ENCODE results near the gene ABL1.
A peak's percentile ranks its signal among the peaks of the same experiment; 100 is the strongest.
"Not testable (repeated sequence)": the region's sequence is repeated elsewhere in the genome, so short reads cannot be mapped to it uniquely, and the experiment has no call there.

ABL1 gene

DNA sequence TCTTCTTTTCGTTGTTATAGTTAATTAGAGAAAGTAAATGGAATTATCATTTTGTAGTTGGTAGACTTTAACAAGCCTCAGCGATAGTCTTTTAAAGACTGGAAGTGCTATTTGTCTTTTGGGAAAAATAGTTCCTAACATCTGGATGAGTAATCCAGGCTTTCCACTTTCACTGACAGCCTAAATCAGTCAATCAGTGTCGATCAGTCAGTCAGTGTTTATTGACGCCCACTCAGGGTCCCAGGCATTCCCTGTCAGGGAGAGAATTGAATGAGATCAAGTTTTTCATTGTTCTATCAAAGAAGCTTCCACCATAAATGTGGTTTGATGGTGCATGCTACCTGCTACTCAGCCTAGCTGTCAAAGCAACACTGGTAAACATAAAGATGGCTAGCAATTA is 2.6 kb downstream of the ABL1 start:
- Mint-ChIP-seq H3K27ac (no peak overlapping the region), H3K4me1 (peaks cover 51% of the 10 kb centered on the region)
- no peak for DNase-seq

DNA sequence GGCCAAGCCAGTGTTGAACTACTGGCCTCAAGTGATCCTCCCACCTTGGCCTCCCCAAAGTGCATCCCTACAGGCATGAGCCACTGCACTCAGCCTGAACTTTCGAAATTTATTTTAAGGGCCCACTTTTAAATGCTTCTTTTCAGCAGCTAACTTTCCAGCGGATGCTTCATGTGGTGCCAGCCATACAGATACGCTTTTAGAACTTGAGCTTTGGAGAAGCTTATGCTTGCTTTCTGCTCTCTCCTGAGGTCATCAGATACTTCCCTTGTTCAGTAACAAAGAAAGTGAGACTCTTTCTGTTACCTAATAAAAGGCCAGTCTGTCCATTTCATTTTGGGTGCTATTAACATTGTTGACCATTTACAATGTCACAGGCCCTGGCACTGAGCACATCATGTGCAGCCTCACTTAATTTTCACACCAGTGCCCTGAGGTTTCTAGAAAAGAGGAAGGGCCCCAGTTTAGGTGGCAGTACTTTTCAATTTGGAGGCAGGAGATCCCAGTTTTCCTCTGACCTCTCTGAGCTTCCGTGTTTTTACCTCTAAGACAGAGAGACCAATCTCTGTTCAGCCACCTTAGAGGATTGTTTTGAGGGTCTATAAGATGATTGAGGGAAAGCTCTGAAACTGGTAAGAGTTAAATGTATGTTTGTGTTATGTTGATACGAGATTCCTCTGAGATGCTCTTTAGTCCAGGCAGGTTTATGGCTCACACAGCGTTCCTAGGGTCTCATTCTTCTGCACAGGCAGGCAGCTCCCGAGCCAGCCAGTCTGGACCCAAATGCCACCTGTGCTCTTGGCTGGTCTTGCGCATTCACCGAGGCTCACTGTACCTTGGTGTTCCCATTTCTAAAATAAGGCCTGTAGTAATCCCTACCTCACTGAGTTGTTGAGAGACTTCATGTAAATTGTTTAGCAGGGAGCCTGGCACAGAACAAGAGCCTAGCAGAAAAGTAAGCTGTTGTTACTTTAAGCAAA is 4.4 kb downstream of the ABL1 start:
- no peaks in the 10 kb centered on the region for H3K27me3 Mint-ChIP-seq
- H3K9me3 Mint-ChIP-seq, result no peaks in the 10 kb centered on the region
- no peak overlapping the region for H3K4me3 Mint-ChIP-seq
- H3K27ac Mint-ChIP-seq, result no peak overlapping the region
- no peak for ATAC-seq
- DNase-seq, result no peak
- H3K4me1 Mint-ChIP-seq, result peaks cover 53% of the 10 kb centered on the region

More for the DNA sequence above, 2.6 kb downstream of the ABL1 start:
- no peak for ATAC-seq
- no peaks in the 10 kb centered on the region for H3K27me3 Mint-ChIP-seq
- no peak overlapping the region for H3K4me3 Mint-ChIP-seq
- H3K9me3 Mint-ChIP-seq, result no peaks in the 10 kb centered on the region

DNA sequence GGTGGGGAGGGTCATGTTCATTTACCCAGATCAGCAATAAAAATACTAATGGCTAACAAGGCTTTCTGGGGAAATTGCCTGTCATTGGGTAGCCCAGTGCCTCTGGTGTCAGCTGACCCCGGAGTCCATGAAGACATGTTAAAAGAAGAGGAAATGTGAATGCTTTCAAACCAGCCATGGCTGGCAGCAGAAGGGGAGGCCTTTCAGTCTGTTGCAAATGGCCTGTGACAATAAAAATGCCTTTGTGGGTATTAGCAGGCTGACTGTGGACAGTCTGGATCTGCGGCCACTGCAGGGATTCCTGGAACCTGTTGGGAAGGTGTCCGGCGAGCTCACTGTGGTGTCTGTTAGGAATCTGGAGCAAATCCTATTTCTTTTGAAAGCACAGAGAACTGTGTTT is 7.5 kb downstream of the ABL1 start:
- ATAC-seq, result no peak
- no peak for DNase-seq
- Mint-ChIP-seq H3K27me3 (no peaks in the 10 kb centered on the region), H3K27ac (no peak overlapping the region), H3K4me3 (no peak overlapping the region), H3K4me1 (peaks cover 31% of the 10 kb centered on the region), H3K9me3 (no peaks in the 10 kb centered on the region)

DNA sequence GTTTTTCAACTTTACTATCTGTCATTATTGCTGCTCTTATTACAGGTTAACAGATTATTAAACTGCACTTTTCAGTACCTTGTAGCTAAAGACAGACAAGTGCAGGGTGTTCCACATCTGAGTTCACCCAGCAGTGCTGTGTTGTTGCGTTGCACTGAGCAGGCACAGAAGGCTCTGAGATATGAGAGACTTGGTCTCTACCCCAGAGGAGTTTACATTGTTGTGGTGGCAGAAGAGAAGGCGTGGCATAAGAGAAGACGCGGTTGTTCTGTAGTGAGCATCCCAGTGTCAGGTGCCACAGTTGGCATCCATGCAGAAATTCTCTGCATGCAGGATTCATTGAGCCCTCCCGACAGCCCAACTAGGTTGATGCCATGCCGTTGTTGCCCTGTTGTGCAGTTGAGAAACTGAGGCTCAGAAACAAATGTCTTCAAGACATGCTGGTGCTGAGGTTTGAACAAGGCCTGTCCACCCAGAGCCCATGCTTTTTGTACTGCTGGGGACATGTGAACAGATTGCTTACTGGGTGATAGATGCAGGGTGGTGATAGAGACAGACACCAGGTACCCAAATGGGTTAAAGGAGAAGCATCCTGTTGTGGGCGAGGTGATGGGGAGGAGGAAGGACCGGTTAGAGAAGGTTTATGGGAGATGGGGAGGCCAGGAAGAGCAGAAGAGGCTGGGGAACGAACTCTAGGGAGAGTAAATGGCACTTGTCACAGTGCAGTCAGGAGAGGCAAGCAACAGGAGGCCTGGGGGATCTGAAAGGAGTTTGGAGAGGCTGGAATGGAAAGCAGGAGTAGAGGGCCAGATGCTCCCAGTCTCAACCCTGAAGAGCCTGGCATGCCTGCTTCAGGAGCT is 8.2 kb downstream of the ABL1 start:
- Mint-ChIP-seq H3K27me3 (no peaks in the 10 kb centered on the region), H3K27ac (peak overlapping the region in 1 of 2 donors; percentile 65), H3K9me3 (no peaks in the 10 kb centered on the region), H3K4me1 (peaks cover 31% of the 10 kb centered on the region), H3K4me3 (no peak overlapping the region)
- ATAC-seq (no peak), DNase-seq (no peak)

DNA sequence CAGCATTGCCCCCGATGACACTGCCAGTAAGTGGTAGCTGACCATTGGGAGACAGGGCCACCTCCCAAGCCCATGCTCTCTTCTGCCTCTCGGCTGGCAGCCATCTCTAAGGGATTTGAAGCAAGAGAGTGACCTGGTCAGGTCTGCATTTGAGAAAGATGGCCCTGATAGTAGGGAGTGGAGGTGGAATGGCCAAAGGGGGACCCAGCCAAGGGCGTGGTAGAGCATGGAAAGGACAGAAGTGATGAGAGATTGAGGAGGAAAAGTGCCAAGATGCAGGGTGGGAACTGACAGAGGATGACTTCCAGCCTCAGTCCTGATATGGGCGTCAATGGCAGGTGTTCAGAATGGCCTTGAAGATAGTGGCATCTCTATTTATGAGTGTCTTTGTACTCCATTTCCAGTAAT is 9.0 kb downstream of the ABL1 start:
- Mint-ChIP-seq H3K27ac (peak overlapping the region in 1 of 2 donors; percentile 4), H3K9me3 (no peaks in the 10 kb centered on the region), H3K4me1 (peaks cover 31% of the 10 kb centered on the region), H3K27me3 (no peaks in the 10 kb centered on the region), H3K4me3 (no peak overlapping the region)
- DNase-seq (no peak), ATAC-seq (no peak)

DNA sequence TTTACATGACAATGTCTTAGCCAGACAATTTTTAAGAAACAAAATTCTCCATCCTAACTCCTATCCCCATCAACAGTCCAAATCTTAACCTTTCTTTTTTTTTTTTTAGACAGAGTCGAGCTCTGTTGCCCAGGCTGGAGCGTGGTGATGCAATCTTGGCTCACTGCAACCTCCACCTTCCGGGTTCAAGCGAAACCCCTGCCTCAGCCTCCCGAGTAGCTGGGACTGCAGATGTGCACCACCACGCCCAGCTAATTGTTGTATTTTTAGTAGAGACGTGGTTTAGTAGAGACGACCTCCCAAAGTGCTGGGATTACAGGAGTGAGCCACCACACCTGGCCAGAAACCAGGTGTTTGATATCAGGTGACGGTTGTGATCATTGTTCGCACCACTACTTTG is 10.2 kb downstream of the ABL1 start:
- no peaks in the 10 kb centered on the region for H3K9me3 Mint-ChIP-seq
- DNase-seq, result no peak
- peak overlapping the region in 1 of 2 donors; percentile 93 for H3K27ac Mint-ChIP-seq
- ATAC-seq, result no peak
- H3K4me1 Mint-ChIP-seq, result peaks cover 31% of the 10 kb centered on the region
- no peaks in the 10 kb centered on the region for H3K27me3 Mint-ChIP-seq
- no peak overlapping the region for H3K4me3 Mint-ChIP-seq

DNA sequence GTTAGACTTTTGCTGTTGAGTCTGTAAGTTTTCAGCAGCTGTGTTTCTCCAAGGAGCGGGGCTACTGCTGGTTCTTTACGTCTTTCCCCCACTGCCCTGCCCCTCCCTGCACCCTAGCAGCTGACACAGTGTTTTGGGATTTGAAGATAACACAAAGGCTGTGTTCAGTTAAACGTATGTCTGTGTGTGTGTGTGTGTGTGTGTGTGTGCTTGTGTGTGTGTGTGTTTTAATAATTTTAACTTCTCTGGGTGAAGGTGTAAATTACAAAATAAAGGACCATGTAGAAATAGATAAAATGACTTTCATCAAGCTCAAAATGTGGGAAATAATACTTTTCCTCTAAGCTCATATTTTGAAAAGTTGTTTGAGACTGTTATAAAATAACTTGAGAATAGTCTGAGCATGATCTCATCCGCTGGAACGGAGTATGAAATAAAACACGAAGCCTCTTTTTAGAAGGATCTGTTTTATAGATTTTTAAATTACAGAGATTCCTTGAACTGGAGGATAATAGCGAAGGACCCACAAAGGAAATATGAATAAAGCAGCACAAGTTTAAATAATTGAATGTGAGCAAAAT is 10.9 kb downstream of the ABL1 start:
- Mint-ChIP-seq H3K27me3 (no peaks in the 10 kb centered on the region), H3K9me3 (no peaks in the 10 kb centered on the region), H3K4me3 (no peak overlapping the region), H3K27ac (no peak overlapping the region), H3K4me1 (peaks cover 31% of the 10 kb centered on the region)
- no peak for DNase-seq
- ATAC-seq, result no peak

DNA sequence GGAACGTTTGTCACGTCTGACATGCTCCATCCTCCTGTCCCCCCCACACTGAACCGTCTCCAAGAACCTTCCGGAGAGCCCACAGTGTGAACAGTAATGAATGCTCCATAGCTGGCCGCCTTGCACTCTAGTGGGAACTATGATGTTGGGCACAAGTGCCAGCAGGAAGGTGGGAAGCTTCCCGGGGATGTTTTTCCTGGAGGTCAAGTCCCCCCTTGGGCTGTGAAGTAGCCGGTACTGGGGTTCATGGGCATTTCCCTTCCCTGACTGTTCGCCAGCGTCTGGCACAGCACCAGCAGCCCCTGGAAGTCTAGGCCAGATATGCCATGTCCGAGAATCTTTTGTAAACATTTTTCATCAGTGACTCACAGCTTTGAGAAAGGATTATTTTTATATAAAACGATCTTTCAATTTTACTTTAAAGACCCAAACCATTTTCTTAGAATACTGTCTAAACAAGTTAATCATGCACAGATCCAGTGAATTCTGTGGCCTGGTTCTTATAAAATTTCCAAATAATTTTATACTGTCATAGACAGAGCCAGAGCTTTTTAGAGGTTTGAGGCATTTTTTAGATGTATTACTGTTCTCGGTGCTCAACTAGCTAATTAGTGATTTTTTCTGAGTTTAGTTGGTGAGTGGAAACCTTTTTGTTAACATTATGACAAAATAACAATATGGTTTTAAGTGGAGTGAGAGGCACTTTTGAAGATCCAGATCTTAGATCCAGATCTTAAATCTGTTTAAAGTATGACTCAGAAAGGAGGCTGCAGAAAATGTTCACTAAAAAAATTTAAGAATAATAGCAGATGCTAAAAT is 11.6 kb downstream of the ABL1 start:
- no peak overlapping the region for H3K4me3 Mint-ChIP-seq
- H3K27me3 Mint-ChIP-seq, result no peaks in the 10 kb centered on the region
- H3K9me3 Mint-ChIP-seq, result no peaks in the 10 kb centered on the region
- H3K27ac Mint-ChIP-seq, result no peak overlapping the region
- ATAC-seq, result no peak
- H3K4me1 Mint-ChIP-seq, result peaks cover 29% of the 10 kb centered on the region
- no peak for DNase-seq

DNA sequence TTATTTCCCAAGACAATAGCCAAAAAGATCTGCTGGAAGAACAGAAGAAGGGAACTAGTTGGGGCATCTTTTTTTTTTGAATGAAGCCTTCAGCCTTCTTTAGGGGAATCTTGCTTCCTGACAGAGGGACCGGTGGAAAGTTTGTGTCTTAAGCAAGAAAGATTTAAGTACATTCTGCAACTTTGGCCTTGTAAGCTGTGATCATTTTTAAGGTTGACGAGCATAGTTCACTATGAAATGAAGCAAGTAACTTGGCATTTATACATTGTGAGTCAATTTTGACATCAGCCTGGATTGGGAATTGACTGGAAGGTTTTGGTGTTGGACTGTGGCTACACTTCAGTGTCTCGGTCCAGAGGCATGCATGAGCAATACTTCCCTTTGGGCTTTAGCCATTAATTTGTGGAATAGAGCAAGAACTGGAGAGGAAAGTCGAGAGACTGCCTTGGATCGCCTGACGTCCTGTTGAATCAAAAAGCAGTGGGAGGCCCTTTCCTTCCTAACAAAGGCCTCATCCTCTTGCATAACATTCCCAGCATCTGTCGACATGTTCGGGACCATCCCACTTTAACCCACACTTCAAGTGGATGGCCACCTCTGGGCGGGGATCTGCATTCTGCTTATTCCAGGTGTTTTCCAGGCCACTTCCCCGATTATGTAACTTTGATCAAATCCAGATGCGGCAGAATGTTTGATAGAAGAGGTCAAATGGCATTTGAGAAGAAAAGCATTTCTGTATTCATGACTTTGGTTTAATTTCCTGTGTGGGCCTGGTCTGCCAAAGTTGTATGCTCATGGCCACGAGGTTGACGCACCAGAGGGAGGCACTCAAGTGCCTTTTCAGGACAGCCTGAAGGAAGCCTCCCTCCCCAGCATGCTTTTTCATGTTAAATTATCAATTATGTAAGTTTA is 12.5 kb downstream of the ABL1 start:
- H3K27me3 Mint-ChIP-seq, result no peaks in the 10 kb centered on the region
- H3K9me3 Mint-ChIP-seq, result no peaks in the 10 kb centered on the region
- peaks cover 21% of the 10 kb centered on the region for H3K4me1 Mint-ChIP-seq
- ATAC-seq (no peak), DNase-seq (no peak)
- H3K4me3 Mint-ChIP-seq, result no peak overlapping the region
- no peak overlapping the region for H3K27ac Mint-ChIP-seq

DNA sequence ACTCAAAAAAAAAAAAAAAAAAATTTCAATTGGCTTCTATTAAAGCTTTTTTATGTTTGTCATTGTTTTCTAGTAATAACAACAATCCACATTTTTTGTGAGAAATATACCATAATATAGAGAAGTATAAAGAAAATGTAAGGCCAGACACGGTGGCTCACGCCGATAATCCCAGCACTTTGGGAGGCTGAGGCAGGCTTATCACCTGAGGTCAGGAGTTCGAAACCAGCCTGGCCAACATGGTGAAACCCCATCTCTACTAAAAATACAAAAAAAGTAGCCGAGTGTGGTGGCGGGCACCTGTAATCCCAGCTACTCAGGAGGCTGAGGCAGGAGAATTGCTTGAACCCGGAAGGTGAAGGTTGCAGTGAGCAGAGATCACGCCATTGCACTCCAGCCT is 13.5 kb downstream of the ABL1 start:
- H3K4me1 Mint-ChIP-seq, result peaks cover 16% of the 10 kb centered on the region
- ATAC-seq, H3K4me3 Mint-ChIP-seq, DNase-seq, H3K27me3 Mint-ChIP-seq, H3K27ac Mint-ChIP-seq, H3K9me3 Mint-ChIP-seq: not testable (repeated sequence)

DNA sequence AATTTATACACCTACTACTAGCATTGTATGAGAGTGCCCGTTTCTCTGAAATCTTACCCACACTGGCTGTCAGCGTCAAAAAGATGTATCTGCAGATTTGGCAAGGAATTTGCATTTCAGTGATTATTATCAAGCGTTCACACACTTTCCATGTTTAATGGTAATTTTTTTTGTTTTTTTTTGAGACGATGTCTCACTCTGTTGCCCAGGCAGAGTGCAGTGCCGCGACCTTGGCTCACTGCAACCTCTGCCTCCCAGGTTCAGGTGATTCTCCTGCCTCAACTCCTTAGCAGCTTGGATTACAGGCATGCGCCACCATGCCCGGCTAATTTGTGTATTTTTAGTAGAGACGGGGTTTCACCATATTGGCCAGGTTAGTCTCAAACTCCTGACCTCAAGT is 14.3 kb downstream of the ABL1 start:
- H3K4me3 Mint-ChIP-seq, result no peak overlapping the region
- peaks cover 8% of the 10 kb centered on the region for H3K4me1 Mint-ChIP-seq
- DNase-seq (no peak), ATAC-seq (no peak)
- no peak overlapping the region for H3K27ac Mint-ChIP-seq
- no peaks in the 10 kb centered on the region for H3K9me3 Mint-ChIP-seq
- no peaks in the 10 kb centered on the region for H3K27me3 Mint-ChIP-seq

DNA sequence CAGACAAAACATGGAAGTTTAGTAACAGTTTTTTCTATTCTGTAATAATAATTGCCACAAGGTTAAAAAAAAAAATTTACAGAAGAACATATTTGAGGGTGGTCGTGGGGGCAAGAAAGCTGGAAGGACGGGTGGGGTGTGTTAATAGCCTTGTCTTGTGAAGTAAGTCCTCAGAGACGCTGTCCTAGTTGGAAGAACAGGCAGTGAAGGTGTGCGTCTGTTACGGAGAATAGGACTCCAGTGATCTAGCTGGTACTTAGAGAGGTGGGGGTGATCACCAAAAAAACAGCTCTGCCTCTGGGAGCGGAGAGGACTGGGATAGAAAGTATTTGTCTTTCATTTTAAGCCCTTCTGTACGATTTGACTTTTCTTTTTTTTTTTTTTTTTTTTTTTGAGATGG is 17.7 kb downstream of the ABL1 start:
- DNase-seq (no peak), ATAC-seq (no peak)
- no peak overlapping the region for H3K4me3 Mint-ChIP-seq
- no peaks in the 10 kb centered on the region for H3K27me3 Mint-ChIP-seq
- H3K4me1 Mint-ChIP-seq, result peaks cover 5% of the 10 kb centered on the region
- no peak overlapping the region for H3K27ac Mint-ChIP-seq
- no peaks in the 10 kb centered on the region for H3K9me3 Mint-ChIP-seq

DNA sequence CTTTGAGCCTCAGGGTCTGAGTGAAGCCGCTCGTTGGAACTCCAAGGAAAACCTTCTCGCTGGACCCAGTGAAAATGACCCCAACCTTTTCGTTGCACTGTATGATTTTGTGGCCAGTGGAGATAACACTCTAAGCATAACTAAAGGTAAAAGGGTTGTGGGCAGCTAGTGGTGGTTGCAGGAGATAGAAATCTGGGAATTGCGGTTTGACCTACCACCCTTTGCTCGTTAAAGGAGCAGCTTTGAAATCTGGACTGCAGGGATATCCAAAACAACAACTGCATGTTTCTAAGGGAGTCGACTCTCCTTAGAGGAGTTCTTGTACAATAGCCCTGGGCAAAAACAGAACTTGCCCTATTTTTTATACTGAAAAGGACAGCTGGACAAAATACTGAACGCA is 19.0 kb downstream of the ABL1 start:
- Mint-ChIP-seq H3K27ac (no peak overlapping the region), H3K27me3 (no peaks in the 10 kb centered on the region), H3K4me1 (peaks cover 5% of the 10 kb centered on the region), H3K4me3 (no peak overlapping the region), H3K9me3 (no peaks in the 10 kb centered on the region)
- no peak for DNase-seq
- ATAC-seq, result no peak

DNA sequence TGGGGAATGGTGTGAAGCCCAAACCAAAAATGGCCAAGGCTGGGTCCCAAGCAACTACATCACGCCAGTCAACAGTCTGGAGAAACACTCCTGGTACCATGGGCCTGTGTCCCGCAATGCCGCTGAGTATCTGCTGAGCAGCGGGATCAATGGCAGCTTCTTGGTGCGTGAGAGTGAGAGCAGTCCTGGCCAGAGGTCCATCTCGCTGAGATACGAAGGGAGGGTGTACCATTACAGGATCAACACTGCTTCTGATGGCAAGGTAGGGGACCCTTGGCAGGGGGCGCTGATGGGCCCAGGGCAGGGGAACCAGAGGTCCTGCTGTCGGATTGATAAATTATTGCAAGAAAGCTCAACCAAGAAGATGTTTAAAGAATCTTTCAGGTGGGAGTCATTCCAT is 19.8 kb downstream of the ABL1 start:
- Mint-ChIP-seq H3K27me3 (no peaks in the 10 kb centered on the region), H3K4me3 (no peak overlapping the region), H3K9me3 (no peaks in the 10 kb centered on the region), H3K27ac (peak overlapping the region in 1 of 2 donors; percentile 19), H3K4me1 (peaks cover 3% of the 10 kb centered on the region)
- ATAC-seq (no peak), DNase-seq (no peak)

Measured in stimulated activated naive CD8-positive, alpha-beta T cell treated with anti-CD3 and anti-CD28 coated beads, Interleukin-15, amount 100 ng/mL, for 72 hours (primary cell).